Measurements from ENCODE around the gene SKAP1.

The SKAP1 gene

GRCh38 chr17:48162946-48163506, 267.0 kb downstream of the SKAP1 start:
- peak; percentile 40 for DNase-seq

- no peak for DNase-seq
Observed at GRCh38 chr17:48162306-48162934, 267.6 kb downstream of the SKAP1 start.

- DNase-seq, result no peak
Observed at GRCh38 chr17:48161127-48161905, 268.7 kb downstream of the SKAP1 start.

GRCh38 chr17:48160177-48161081, 269.6 kb downstream of the SKAP1 start:
- DNase-seq, result peak; percentile 99

- DNase-seq, result no peak
Observed at GRCh38 chr17:48159232-48159631, 270.8 kb downstream of the SKAP1 start.

GRCh38 chr17:48155889-48156611, 274.0 kb downstream of the SKAP1 start:
- peak; percentile 32 for DNase-seq

GRCh38 chr17:48153691-48154358, 276.2 kb downstream of the SKAP1 start:
- DNase-seq, result peak; percentile 88

GRCh38 chr17:48152289-48152688, 277.7 kb downstream of the SKAP1 start:
- no peak for DNase-seq

- DNase-seq, result no peak
Observed at GRCh38 chr17:48151220-48151619, 278.8 kb downstream of the SKAP1 start.

- DNase-seq, result no peak
Observed at GRCh38 chr17:48150597-48151001, 279.4 kb downstream of the SKAP1 start.

GRCh38 chr17:48149787-48150463, 280.1 kb downstream of the SKAP1 start:
- no peak for DNase-seq

- DNase-seq, result peak; percentile 96
Observed at GRCh38 chr17:48148854-48149786, 280.9 kb downstream of the SKAP1 start.

GRCh38 chr17:48148029-48148770, 281.8 kb downstream of the SKAP1 start:
- no peak for DNase-seq

- DNase-seq, result no peak
Observed at GRCh38 chr17:48144976-48145798, 284.8 kb downstream of the SKAP1 start.

- no peak for DNase-seq
Observed at GRCh38 chr17:48144231-48144630, 285.8 kb downstream of the SKAP1 start.

GRCh38 chr17:48143629-48144028, 286.4 kb downstream of the SKAP1 start:
- DNase-seq, result no peak

- DNase-seq, result no peak
Observed at GRCh38 chr17:48139944-48140343, 290.1 kb downstream of the SKAP1 start.

GRCh38 chr17:48137656-48138055, 292.4 kb downstream of the SKAP1 start:
- no peak for DNase-seq
